ENCODE measurements around the gene ATG7.

DNA sequence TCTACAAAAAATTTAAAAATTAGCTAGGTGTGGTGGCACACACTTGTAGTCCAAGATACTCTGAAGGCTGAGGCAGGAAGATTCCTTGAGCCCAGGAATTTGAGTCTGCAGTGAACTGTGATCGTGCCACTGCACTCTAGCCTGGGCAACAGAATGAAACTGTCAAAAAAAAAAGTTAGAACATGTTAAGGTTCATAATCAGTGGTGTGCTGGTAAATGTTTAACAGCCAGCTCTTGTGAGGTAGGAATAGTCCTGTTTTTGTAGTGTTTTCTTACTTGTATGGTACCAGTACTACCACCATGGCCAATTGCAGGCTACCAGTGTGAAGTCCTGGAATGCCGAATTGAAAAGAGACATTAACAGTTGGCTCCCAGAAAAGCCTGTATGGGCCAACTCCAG, 50.7 kb downstream of the ATG7 start:
- TF ChIP-seq, protein P1, sequence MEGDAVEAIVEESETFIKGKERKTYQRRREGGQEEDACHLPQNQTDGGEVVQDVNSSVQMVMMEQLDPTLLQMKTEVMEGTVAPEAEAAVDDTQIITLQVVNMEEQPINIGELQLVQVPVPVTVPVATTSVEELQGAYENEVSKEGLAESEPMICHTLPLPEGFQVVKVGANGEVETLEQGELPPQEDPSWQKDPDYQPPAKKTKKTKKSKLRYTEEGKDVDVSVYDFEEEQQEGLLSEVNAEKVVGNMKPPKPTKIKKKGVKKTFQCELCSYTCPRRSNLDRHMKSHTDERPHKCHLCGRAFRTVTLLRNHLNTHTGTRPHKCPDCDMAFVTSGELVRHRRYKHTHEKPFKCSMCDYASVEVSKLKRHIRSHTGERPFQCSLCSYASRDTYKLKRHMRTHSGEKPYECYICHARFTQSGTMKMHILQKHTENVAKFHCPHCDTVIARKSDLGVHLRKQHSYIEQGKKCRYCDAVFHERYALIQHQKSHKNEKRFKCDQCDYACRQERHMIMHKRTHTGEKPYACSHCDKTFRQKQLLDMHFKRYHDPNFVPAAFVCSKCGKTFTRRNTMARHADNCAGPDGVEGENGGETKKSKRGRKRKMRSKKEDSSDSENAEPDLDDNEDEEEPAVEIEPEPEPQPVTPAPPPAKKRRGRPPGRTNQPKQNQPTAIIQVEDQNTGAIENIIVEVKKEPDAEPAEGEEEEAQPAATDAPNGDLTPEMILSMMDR (conservative IDR thresholded peaks at IDR 0.05) = no peak
- TF ChIP-seq EZH2 (IDR thresholded peaks at IDR 0.05; ENCODE audit: low read depth) = no peak

All from PC-9 (cell line).